Peyer's patch (tissue), 4 donors: ENCODE data around the gene ASCC1.

Experiments
- POLR2A ChIP-seq, 2 donors: fragments of 450-650 bp; IDR thresholded peaks; one replicate each; pipeline ENCODE4 v1.5.1; 2017; ENCODE audit warnings: antibody characterized with exemption in 2 of 2, mild to moderate bottlenecking in 2 of 2, moderate library complexity in 2 of 2
- TF ChIP-seq, protein P1 (sequence below), 6 experiments: fragments of 450-650 bp in 4 of 6; fragments of 200-600 bp in 2 of 6; sonication (generic) in 1 of 6; IDR thresholded peaks; one replicate each; pipeline ENCODE4 v1.5.1; 2017 to 2019; ENCODE audit warnings: antibody characterized with exemption in 6 of 6, mild to moderate bottlenecking in 3 of 6, moderate library complexity in 1 of 6

GRCh38 chr10:72243822-72244437, 27.9 kb upstream of the ASCC1 start:
- TF ChIP-seq, protein P1, sequence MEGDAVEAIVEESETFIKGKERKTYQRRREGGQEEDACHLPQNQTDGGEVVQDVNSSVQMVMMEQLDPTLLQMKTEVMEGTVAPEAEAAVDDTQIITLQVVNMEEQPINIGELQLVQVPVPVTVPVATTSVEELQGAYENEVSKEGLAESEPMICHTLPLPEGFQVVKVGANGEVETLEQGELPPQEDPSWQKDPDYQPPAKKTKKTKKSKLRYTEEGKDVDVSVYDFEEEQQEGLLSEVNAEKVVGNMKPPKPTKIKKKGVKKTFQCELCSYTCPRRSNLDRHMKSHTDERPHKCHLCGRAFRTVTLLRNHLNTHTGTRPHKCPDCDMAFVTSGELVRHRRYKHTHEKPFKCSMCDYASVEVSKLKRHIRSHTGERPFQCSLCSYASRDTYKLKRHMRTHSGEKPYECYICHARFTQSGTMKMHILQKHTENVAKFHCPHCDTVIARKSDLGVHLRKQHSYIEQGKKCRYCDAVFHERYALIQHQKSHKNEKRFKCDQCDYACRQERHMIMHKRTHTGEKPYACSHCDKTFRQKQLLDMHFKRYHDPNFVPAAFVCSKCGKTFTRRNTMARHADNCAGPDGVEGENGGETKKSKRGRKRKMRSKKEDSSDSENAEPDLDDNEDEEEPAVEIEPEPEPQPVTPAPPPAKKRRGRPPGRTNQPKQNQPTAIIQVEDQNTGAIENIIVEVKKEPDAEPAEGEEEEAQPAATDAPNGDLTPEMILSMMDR (IDR thresholded peaks at IDR 0.05) = peak in 5 of 6 experiments; percentile 22 to 65 (median 51)
- no peak for TF ChIP-seq POLR2A (IDR thresholded peaks at IDR 0.05)
